HG03378 (cell line): ENCODE measurements around the gene MCL1.
"Not testable (repeated sequence)": the region's sequence is repeated elsewhere in the genome, so short reads cannot be mapped to it uniquely, and the experiment has no call there.

Experiments
- ATAC-seq: cut with Tn5 transposase; IDR thresholded peaks from one replicate; pipeline ENCODE4 v1.9.1; 2021; ENCODE audit warnings: mild to moderate bottlenecking, moderate library complexity; ENCODE audit not compliant: unreplicated experiment

MCL1 gene

DNA sequence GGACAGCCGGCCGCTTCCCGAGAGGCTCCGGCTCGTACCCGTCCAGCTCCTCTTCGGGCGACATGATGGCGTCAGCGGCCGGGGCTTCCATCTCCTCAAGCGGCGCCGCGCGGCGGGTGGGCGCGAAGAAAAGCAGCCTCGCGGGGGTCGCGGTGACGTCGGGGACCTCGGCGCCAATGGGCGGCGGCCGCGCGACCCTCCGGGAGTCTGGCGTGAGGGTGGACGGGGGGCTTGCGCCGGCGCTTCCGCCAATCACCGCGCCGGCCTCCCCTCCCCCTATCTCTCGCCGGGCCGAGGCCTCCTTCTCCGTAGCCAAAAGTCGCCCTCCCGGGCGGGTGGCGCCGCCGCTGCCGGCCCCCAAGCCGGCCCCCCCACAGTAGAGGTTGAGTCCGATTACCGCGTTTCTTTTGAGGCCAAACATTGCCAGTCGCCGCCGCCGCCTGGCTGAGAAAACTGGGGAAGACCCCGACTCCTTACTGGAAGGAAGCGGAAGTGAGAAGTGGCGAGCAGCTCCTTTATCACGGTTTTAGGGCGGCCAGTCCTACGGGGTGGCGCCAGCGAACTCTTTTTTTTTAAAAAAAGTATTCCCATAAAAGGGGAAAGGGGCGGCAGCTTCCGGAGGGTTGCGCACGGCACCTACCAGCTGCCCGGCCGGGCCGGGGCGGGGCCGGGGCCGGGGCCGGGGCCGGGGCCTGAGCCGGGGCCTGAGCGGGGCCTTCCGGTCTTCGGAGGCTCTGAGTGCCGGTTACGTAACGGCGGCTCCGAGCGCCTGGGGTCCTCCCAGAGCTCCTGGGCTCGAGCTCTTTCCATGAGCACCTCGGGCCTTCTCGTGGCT, at the start of gene MCL1:
Gene MCL1 (minus strand): TSS at position 501 of the 835 bp plus-strand sequence. CDS start 80 bp downstream, at position 421.
- ATAC-seq, result peak; percentile 90

DNA sequence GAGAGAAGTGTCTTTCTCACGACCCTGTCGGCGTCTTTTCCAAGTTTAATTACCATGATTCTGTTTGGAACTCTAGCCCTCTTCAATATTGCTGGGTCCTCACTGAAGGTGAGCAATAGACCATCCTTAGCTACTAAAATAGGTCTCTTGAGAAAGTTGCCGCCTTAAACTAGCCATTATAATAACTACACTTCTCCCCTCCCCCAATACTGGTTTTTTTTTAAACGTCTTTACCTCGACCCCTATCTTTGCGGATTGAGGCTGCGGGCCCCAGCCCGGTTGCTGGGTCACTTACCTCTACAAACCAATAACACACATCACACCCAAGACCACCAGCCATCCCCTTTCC, 49.3 kb upstream of the MCL1 start:
- ATAC-seq, result no peak

DNA sequence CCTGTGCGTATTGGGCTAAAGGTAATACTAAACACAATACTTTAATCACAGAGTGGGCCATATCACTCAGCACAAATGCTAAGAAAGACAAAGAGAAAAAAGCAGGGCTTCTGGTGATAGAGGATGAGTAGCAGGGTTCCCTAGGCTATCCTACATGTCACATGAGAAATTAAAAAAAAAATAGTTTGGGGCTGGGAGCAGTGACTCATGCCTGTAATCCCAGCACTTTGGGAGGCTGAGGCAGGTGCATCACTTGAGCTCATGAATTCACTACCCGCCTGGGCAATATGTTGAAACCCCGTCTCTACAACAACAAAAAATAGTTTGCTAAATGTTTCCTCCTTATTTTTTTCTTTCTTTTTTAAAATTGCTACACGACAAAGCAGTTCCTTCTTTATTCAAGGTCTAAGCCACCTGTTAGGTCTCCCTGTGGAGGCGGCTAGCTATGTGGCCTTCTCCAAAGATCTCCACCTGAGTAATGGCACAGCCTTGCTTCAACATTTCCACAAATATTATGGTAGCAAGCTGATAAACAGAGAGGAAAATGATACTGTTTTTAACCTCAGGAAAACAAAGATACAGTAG, 48.5 kb upstream of the MCL1 start:
- no peak for ATAC-seq

DNA sequence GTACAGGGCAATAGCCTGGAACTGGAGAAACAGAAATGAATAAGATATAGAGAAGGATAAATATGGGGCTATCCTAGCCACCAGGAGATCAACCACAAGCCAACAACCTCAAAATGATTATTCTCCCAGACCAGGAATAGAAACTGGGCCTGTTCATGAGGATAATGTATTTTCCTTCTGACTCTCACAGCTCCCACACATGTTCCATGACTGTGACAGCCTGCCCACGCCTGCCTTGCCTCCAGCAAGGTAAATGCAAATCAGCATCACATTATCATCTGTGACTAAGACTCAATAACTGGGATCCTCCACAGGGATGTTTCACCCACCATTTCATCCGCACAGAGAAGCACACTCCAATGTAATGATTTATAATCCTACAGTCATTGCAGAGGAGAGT, 46.7 kb upstream of the MCL1 start:
- ATAC-seq, result no peak

DNA sequence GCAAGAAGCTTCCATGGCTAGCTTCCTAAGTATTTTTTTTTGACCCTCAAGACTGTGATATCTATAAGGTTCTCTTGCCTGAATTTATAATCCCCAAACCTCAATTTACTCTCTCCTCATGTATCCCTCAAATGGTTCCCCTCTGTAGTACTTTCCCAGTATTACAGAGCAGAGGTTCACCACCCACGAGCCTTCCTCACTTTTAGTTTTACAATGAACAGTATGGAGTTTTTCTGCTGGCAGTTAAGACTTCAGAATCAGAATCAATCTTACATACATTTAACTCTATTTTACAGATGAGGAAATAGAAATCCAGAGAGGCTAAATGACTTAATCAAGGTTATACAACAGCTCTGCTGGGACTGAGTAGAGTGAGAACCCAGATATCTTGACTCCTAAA, 45.1 kb upstream of the MCL1 start:
- not testable (repeated sequence) for ATAC-seq

DNA sequence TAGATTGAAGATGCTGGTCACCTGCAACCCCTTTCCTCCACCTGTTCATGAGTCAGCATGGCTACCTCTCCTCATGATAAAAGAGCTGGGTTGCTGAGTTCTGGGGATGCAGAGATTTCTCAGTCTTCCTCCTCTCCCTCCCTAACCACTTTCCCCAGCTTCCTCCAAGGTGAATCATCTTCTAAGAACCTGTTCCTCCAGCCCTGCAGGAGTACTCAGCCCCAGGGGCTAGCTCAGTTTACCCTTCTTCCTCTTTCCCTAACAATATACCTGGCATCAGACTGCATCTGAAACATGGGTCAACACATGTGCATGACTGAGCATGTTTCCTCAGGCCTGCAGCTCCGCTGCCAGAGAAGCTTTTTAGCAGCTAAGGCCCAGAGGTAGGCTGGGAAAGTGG, 44.7 kb upstream of the MCL1 start:
- not testable (repeated sequence) for ATAC-seq

DNA sequence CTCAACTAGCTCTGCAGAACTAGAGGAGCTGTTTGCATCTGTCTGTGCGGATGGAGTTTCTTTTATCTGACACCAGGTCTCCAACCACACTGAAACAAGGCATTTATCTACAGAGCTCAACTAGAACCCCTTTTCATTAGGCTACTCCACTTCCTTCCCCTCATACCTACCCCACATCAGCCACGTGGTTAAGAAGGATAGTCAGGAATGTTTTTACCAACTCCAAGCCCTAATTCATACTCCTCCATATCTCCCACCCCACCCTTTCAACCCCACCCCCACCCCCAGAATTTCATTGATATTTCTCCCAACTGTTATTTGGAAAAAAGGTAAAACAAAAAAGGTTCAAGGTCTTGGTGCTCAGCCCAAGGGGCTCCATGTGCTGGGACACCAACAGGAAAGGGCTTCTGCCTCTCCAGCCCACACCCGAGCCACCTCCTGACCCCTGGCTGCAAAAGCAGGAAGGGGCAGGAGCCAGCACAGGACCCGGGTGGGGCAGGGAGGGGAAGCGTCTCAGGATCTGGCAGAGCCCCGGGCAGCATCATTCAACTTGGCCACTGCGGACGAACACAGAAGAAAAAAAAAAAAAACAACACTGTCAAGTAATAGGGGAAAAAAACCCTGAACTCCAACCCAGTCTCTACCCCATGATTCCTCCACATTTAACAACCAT, 43.0 kb upstream of the MCL1 start:
- ATAC-seq, result no peak

DNA sequence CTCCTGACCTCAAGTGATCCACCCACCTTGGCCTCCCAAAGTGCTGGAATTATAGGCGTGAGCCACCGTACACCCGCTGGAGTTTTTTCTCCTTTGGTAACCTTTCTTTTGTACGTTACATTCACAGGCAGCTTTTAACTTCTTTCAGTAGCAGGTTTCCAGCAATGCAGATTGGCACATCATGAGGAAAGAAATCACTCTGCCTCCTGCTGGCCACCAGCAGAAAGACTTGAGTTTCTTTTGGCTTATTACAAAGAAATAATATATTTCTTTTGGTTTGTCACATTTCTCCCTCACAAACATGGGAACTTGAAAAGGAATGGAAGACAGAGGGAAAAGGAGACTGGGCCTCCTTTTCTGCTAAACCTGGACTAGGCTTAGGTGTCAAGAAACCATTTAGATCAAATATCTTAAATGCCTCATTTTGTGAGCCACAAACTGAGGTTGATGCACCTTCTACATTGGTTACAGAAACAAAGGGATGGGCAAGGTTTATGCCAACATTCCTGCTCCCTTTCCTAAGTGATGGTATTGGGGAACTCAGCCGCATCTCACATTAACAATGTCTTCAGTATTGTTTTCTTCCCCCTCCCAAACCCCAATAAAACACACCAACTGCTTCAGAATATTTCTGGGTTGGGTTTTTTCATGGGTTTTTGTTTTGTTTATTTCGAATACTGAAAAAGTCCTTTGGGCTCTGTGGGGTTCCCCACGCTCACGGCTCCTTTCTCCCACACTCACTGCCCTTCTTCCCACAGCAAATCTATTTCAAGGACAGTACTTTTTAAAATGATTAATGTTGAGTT, 42.3 kb upstream of the MCL1 start:
- no peak for ATAC-seq

DNA sequence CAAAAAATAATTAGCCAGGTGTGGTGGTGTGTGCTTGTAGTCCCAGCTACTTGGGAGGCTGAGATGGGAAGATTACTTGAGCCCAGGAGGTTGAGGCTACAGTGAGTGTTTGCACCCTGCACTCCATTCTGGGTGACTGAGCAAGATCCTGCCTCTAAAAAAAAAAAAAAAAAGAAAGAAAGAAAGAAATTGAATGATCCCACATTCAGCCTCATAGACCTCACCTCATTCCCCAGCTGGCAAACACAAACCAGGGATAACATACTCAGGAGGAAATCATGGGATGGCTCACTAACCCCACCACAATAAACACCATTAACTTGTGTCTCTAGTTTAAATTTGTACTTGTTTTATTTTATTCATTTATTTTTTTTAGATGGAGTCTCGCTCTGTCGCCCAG, 41.5 kb upstream of the MCL1 start:
- ATAC-seq, result no peak

DNA sequence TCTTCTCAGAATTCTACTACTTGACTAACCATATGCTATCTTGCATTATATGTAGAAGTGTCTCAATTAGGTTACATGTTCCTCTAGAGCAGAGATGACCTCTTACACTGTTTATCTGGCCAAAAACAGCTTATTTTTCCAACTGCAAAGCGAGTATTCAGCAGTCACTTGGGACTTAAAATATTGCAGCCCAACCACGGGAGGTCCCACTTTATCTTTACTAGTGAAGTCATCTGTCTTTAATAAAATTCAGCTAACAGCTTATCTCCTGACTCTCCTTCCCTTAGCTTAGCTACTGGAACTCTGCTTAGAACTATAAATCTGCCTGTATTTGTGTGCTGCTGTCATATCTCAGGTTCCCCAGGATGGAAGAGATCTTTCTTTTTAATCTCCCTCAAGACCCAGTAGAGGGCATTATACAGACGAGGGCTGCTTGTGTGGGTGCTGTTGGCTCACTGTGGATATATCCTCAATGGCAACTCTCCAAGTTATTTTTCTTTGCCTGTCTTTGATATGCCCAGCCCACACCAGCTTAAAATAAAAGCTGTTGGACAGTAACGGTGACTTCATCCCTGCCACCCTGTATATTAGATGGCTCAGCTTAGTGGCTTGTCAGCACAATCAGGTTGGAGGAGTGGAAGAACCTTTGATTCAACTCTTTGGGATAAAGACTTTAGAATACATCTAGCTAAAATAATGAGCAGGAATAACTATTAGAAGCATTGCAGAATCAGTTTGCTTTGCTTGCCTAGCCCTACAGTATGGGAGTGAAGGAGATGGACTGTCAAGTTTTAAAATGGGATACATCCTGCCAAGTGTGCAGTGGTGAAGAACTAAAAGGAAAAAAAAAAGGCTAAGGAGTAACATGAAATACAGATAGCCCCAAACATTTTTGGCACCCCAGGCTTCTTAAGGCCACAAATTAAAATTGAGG, 40.4 kb upstream of the MCL1 start:
- ATAC-seq, result no peak

DNA sequence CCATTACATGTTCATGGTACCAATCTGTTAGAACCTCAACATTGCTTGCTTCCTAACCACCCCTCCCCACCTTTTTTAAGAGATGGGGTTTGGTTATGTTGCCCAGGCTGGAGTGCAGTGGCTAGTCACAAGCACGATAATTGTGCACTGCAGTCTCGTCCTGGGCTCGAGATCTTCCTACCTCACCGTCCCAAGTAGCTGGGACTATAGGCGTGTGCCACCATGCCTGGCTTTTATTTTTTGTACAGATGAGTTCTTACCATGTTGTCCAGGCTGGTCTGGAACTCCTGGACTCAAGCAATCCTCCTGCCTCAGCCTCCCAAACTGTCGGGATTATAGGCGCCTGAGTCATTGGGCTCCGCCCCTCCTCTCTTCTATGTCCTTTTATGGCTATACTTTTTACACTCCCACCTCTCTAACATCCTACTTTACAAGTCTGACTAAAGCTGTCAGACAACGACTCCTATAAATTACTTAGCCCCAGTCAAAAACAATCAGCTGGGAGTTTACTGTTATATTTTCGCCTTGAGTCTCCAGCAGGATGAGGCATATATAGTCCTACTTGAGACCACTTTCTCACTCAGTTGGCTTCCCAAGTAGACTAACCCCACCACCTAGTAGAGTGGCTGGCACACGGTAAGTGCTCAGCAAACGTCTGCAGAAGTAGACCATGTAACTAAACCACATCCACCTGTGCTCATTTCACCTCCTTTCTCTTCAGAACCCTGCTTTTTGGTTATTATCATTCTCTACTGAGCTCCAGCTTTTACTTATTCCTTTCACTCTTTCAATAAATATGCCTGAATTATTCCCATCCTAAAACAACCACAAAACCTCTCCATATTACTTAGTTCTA, 36.2 kb upstream of the MCL1 start:
- no peak for ATAC-seq

DNA sequence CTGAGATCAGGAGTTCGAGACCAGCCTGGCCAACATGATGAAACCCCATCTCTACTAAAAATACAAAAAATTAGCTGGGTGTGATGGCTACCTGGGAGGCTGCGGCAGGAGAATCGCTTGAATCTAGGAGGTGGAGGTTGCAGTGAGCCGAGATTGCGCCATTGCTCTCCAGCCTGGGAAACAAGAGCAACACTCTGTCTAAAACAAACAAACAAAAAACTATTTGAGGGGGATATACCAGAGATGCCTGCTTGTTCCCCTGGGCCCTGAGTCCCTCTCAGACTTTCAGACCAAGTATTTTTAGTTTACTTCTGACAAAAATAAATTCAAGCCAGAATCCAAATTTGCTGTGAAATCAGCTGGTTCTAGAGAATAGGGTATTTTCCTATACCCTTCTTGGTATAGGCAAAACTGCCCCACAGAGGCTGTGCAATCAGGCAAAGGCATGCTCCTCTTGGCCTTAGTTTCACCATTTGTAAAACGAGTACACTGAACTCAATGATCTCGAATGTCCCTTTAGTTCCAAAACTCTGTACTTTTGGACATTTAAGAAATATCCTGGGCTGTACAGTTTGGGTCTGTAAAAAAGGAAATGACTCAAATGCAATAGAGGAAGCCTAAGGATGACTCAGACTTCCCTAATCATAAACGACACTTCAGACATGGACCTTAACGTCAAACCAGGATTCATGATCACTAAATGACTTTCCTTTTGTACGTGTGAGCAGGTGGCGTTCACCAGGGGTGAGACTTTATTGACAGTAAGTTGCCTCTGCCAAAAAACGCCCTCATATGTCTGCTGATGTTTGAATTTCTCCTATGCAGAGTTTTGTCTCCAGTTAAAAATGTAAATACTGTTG, 33.9 kb upstream of the MCL1 start:
- ATAC-seq, result peak; percentile 57

DNA sequence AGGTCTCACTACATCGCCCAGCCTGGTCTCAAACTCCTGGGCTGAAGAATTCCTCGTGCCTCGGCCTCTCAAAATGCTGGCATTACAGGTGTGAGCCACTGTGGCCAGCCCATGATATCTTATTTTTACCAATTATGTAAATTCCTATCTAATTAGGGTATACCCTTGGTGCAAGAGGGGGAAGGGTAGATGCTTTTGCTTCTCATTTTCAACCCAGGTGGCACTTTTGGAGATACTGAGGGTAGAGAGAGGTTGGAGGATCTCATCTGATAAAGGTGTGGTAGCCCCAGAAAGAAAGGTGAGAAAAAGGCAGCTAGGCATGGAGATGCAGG, 32.6 kb upstream of the MCL1 start:
- peak; percentile 14 for ATAC-seq

DNA sequence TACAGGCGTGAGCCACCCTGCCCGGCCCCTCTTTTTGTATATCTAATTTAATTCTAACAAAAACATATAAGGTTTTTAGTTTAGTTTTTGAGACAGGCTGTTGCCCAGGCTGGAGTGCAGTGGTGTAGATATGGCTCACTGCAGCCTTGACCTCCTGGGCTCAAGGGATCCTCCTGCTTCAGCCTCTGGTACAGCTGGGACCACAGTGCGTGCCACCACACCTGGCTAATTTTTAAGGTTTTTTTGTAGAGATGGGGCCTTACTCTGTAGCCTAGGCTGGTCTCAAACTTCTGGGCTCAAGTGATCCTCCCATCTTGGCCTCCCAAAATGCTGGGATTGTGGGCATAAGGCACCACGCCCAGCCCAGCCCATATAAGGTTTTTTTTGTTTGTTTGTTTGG, 31.2 kb upstream of the MCL1 start:
- ATAC-seq, result no peak

DNA sequence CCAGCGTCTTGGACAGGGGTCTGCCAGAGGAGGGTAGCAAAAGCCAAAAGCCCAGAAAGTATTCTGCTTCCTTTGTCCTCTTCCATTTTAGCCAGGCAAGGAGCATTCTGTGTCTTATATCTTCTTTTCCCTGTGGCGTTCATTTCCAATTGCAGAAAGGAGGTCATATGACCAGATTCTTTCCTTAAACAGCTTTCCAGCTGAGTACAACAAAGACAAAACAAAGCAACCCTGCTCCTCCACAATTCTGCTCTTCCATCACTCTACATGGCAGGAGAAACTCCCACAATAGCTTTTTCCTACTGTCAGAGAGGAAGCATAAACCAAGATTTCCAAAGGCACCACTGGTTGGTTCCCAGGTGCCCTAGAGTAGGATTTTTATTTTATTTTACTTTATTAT, 30.3 kb upstream of the MCL1 start:
- ATAC-seq, result no peak

DNA sequence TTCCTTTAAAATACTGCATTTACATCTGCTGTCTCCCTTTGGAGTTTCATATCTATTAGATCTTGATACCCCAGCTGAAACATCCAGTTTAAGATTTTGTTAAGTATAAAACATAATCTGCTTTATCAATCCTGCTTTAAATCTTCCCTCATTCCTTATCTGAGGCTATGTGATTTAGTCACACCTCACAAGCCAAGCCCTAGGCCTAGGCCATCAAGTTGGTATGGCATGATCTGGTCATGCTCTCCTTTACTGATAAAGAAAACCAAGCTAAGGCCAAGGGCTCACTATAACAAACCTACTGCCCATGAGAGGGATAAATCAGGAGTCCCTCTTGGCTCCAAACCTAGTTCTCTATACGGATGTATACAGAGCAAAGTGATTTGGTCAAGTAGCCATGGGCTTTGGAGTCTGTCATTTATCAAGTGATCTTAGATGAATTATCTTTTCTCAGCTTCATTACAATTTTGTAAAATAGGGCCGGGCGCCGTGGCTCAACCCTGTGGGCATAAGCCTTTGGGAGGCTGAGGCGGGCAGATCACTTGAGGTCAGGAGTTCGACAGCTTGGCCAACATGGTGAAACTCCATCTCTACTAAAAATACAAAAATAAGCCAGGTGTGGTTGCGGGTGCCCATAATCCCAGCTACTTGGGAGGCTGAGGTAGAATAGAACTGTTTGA, 27.2 kb upstream of the MCL1 start:
- no peak for ATAC-seq

DNA sequence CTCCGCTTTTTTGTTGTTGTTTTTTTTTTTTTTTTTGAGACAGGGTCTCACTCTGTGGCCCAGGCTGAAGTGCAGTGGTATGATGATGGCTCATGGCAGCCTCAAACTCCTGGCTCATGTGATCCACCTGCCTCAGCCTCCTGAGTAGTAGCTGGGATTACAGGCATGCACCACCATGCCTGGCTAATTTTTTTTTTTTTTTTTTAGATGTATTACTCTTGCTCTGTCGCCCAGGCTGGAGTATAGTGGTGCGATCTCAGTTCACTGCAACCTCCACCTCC, 26.0 kb upstream of the MCL1 start:
- ATAC-seq, result not testable (repeated sequence)

DNA sequence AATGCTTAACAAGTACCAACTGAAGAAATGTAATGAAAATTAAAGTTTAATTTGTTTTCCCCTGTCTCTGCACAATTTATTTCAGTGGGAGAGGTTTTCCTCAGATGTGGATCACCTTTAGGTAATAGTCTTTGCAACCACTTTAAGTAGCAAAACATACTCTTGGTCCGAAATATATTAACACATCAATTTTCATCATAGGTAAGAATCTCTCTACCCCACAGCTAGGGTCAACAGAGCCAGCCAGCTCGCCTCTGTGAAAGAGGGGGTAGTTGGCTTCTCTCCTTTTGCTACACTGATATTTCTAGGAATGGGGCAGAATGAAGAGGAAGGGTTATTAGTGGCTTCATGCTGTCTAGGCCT, 24.8 kb upstream of the MCL1 start:
- no peak for ATAC-seq
